ENCODE data around the gene RPS14.

DNA sequence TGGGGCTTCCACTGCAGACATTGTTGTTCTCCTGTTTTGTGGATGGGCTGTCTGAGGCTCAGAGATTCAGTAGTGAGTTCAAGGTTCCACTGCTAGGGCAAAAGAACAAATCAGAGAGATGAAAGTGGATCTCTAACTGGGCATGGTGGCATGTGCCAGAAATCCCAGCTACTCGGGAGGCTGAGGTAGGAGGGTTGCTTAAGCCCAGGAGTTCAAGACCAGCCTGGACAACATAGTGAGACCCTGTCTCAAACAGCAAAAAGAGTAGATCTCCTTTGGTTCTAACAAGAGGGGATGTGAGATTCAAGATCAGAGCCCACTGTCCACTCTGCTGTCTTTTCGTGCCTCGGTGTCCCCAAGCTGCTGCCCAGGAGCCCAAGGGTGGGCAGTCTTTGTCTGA, 46.6 kb upstream of the RPS14 start:
- TF ChIP-seq SMC3 (IDR thresholded peaks at IDR 0.05; ENCODE audit: low read depth, low read length) (no peak), RCOR1 (IDR thresholded peaks at IDR 0.05; ENCODE audit: low read length) (no peak), EZH2phosphoT487 (IDR thresholded peaks at IDR 0.05; ENCODE audit: borderline replicate concordance, low read depth) (no peak), POLR2AphosphoS5 (IDR thresholded peaks at IDR 0.05; ENCODE audit: low read depth, low read length) (no peak), CHD2 (IDR thresholded peaks at IDR 0.05; ENCODE audit: low read length, partially characterized antibody) (no peak), RAD21 (IDR thresholded peaks at IDR 0.05; ENCODE audit: low read length) (no peak), SIN3A (IDR thresholded peaks at IDR 0.05; ENCODE audit: borderline replicate concordance, low read depth, low read length) (no peak)
- TF ChIP-seq, protein P1, sequence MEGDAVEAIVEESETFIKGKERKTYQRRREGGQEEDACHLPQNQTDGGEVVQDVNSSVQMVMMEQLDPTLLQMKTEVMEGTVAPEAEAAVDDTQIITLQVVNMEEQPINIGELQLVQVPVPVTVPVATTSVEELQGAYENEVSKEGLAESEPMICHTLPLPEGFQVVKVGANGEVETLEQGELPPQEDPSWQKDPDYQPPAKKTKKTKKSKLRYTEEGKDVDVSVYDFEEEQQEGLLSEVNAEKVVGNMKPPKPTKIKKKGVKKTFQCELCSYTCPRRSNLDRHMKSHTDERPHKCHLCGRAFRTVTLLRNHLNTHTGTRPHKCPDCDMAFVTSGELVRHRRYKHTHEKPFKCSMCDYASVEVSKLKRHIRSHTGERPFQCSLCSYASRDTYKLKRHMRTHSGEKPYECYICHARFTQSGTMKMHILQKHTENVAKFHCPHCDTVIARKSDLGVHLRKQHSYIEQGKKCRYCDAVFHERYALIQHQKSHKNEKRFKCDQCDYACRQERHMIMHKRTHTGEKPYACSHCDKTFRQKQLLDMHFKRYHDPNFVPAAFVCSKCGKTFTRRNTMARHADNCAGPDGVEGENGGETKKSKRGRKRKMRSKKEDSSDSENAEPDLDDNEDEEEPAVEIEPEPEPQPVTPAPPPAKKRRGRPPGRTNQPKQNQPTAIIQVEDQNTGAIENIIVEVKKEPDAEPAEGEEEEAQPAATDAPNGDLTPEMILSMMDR (IDR thresholded peaks at IDR 0.05): no peak

All from SK-N-SH (cell line).